HepG2 (cell line): ENCODE data around the gene NPAS2. TPM values are rescaled to one million over a fixed set of nuclear protein-coding genes. Genes with fewer than 3 reads are reported as not detected.

ENCODE experiments used
- AKAP8 ChIP-seq: sonication (generic); formaldehyde crosslinking; IDR thresholded peaks from 2 replicates; pipeline ENCODE4 v1.5.1; 2020; ENCODE audit warnings: mild to moderate bottlenecking, missing genetic modification reagents
- ARNT2 ChIP-seq: sonication (generic); formaldehyde crosslinking; IDR thresholded peaks from 2 replicates; pipeline ENCODE4 v1.8.0; 2022; ENCODE audit warnings: mild to moderate bottlenecking, low read depth, missing genetic modification reagents, moderate library complexity
- BORCS8-MEF2B ChIP-seq: sonication (generic); formaldehyde crosslinking; IDR thresholded peaks from 2 replicates; pipeline ENCODE4 v1.8.0; 2022; ENCODE audit warnings: mild to moderate bottlenecking, missing genetic modification reagents
- CC2D1A ChIP-seq: sonication (generic); formaldehyde crosslinking; IDR thresholded peaks from 2 replicates; pipeline ENCODE4 v1.8.1; 2023; ENCODE audit warnings: mild to moderate bottlenecking, missing genetic modification reagents
- KDM4B ChIP-seq: sonication (generic); formaldehyde crosslinking; IDR thresholded peaks from 2 replicates; pipeline ENCODE4 v1.4.0; 2020; ENCODE audit warnings: missing genetic modification reagents
- MED8 ChIP-seq: sonication (generic); formaldehyde crosslinking; IDR thresholded peaks from 2 replicates; pipeline ENCODE4 v1.8.1; 2023; ENCODE audit warnings: mild to moderate bottlenecking, missing genetic modification reagents; ENCODE audit not compliant: insufficient replicate concordance
- NCOA2 ChIP-seq: sonication (generic); formaldehyde crosslinking; IDR thresholded peaks from 2 replicates; pipeline ENCODE4 v1.8.0; 2022; ENCODE audit warnings: inconsistent platforms
- RELA ChIP-seq: sonication (generic); formaldehyde crosslinking; IDR thresholded peaks from 2 replicates; pipeline ENCODE4 v1.4.0; 2020; ENCODE audit warnings: missing genetic modification reagents
- RFXANK ChIP-seq: IDR thresholded peaks from 2 replicates; pipeline ENCODE4 v1.6.1; 2016
- SNAPC2 ChIP-seq: sonication (generic); formaldehyde crosslinking; IDR thresholded peaks from 2 replicates; pipeline ENCODE4 v1.8.1; 2022; ENCODE audit warnings: mild to moderate bottlenecking, missing genetic modification reagents
- TARDBP ChIP-seq: sonication (generic); formaldehyde crosslinking; IDR thresholded peaks from 2 replicates; pipeline ENCODE4 v1.8.0; 2022; ENCODE audit warnings: mild to moderate bottlenecking, missing genetic modification reagents
- TSC22D2 ChIP-seq: sonication (generic); formaldehyde crosslinking; IDR thresholded peaks from 2 replicates; pipeline ENCODE4 v1.5.1; 2020; ENCODE audit warnings: missing genetic modification reagents, mild to moderate bottlenecking, borderline replicate concordance
- ZNF230 ChIP-seq: sonication (generic); formaldehyde crosslinking; IDR thresholded peaks from 2 replicates; pipeline ENCODE4 v1.4.0; 2020; ENCODE audit warnings: mild to moderate bottlenecking, missing genetic modification reagents
- ZNF547 ChIP-seq: sonication (generic); formaldehyde crosslinking; IDR thresholded peaks from 2 replicates; pipeline ENCODE4 v1.5.1; 2020; ENCODE audit warnings: mild to moderate bottlenecking, missing genetic modification reagents
- ZNF556 ChIP-seq: sonication (generic); formaldehyde crosslinking; IDR thresholded peaks from 2 replicates; pipeline ENCODE4 v1.4.0; 2020; ENCODE audit warnings: mild to moderate bottlenecking, missing genetic modification reagents, borderline replicate concordance
- ZNF768 ChIP-seq: sonication (generic); formaldehyde crosslinking; IDR thresholded peaks from 2 replicates; pipeline ENCODE4 v1.4.0; 2020; ENCODE audit warnings: missing genetic modification reagents
- polyA plus RNA-seq, 8 experiments: library from polyadenylated mRNA; depleted of rRNA in 3 of 8; stranded (reverse) in 7 of 8; unstranded in 1 of 8; fragments of >200 nt; fragmentation: Illumina TruSeq in 4 of 8; extraction: Trizol in 4 of 8; gene quantifications; 2 replicates each; pipeline versions ENCODE4 v1.2.1 to v1.2.3, GENCODE V29; 2011 to 2016; ENCODE audit warnings: low read depth in 4 of 8, missing spikeins in 1 of 8, mixed read lengths in 1 of 8; ENCODE audit not compliant: insufficient read depth in 1 of 8
- total RNA-seq, 5 experiments: library from RNA; depleted of rRNA; stranded (reverse); fragments of >200 nt; fragmentation: Illumina TruSeq; extraction: Trizol; gene quantifications; 2 replicates each; pipeline ENCODE4 v1.2.3, GENCODE V29; 2016; ENCODE audit warnings: low read depth in 1 of 5
- TF ChIP-seq, protein P1 (sequence below): sonication (generic); formaldehyde crosslinking; IDR thresholded peaks from 2 replicates; pipeline ENCODE4 v1.5.0; 2020; ENCODE audit warnings: mild to moderate bottlenecking, missing genetic modification reagents
- TF ChIP-seq, protein P2 (sequence below): sonication (generic); formaldehyde crosslinking; IDR thresholded peaks from 2 replicates; pipeline ENCODE4 v1.5.1; 2020; ENCODE audit warnings: mild to moderate bottlenecking, missing genetic modification reagents, moderate library complexity
- TF ChIP-seq, protein P3 (sequence below): sonication (generic); formaldehyde crosslinking; IDR thresholded peaks from 2 replicates; pipeline ENCODE4 v1.5.0; 2020; ENCODE audit warnings: missing genetic modification reagents, mild to moderate bottlenecking, borderline replicate concordance
- TF ChIP-seq, protein P4 (sequence below): sonication (generic); formaldehyde crosslinking; conservative IDR thresholded peaks from 2 replicates; pipeline ENCODE4 v1.4.0; 2020; ENCODE audit warnings: mild to moderate bottlenecking, missing genetic modification reagents, moderate library complexity

The NPAS2 gene
- total and polyA plus RNA-seq, 2 of the 13 experiments (the other 11 are each of a cell fraction or from before 2014, with no cell fraction given), result 14.8 to 37.5 TPM

DNA sequence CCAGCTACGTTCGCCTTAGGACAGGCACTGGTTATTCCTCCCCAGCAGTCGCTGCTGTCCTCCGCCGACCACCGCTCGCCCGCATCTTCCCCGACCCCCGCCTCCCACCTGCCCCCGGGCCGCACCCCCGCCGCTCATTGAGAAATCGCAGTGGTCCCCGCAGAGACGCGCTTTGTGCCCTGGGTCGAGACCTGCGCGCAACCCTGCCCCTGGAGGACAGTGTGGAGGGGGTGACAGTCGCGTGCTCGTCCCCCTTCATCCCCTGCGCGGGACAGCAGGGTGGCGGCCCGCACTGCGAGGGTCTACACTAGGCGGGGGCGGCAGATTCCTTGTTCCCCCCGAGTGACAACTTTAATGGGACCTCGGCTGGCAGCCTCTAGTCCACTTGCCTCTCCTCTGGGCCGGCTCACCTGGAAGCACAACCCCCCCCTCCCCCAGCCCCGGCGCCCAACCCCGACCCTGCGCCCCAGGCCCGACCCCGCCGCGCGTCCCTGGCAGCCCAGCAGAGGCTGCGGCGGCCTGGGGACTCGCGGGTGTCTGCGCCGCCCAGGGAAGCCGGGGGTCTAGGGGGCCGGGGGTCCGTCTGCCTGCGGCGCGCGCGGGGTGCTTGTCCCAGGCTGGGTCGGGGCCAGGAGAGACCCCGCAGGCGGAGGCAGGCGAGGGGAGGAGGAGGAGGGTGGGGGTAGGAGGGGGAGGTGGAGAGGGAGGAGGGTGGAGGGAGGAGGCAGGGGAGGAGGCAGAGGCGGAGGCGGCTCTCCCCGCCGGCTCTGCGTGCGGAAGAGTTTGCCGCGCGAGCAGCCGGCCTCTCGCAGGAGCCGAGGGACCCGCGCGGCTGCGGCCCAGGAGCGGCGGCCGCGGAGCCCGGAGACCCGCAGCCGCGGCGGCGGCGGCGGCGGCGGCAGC lies at the start of gene NPAS2 (continued):
- TF ChIP-seq, protein P1, sequence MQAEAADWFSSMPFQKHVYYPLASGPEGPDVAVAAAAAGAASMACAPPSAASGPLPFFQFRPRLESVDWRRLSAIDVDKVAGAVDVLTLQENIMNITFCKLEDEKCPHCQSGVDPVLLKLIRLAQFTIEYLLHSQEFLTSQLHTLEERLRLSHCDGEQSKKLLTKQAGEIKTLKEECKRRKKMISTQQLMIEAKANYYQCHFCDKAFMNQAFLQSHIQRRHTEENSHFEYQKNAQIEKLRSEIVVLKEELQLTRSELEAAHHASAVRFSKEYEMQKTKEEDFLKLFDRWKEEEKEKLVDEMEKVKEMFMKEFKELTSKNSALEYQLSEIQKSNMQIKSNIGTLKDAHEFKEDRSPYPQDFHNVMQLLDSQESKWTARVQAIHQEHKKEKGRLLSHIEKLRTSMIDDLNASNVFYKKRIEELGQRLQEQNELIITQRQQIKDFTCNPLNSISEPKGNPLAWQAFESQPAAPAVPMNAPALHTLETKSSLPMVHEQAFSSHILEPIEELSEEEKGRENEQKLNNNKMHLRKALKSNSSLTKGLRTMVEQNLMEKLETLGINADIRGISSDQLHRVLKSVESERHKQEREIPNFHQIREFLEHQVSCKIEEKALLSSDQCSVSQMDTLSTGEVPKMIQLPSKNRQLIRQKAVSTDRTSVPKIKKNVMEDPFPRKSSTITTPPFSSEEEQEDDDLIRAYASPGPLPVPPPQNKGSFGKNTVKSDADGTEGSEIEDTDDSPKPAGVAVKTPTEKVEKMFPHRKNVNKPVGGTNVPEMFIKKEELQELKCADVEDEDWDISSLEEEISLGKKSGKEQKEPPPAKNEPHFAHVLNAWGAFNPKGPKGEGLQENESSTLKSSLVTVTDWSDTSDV, result no peak
- TF ChIP-seq, protein P2, sequence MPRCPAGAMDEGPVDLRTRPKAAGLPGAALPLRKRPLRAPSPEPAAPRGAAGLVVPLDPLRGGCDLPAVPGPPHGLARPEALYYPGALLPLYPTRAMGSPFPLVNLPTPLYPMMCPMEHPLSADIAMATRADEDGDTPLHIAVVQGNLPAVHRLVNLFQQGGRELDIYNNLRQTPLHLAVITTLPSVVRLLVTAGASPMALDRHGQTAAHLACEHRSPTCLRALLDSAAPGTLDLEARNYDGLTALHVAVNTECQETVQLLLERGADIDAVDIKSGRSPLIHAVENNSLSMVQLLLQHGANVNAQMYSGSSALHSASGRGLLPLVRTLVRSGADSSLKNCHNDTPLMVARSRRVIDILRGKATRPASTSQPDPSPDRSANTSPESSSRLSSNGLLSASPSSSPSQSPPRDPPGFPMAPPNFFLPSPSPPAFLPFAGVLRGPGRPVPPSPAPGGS (CRISPR knock-in tag), result no peak
- no peak for TF ChIP-seq CC2D1A (CRISPR knock-in tag)
- TF ChIP-seq ARNT2, result no peak
- peak; percentile 41; the same call in 1 of the 2 replicates for TF ChIP-seq TSC22D2 (CRISPR knock-in tag)
- TF ChIP-seq, protein P3, sequence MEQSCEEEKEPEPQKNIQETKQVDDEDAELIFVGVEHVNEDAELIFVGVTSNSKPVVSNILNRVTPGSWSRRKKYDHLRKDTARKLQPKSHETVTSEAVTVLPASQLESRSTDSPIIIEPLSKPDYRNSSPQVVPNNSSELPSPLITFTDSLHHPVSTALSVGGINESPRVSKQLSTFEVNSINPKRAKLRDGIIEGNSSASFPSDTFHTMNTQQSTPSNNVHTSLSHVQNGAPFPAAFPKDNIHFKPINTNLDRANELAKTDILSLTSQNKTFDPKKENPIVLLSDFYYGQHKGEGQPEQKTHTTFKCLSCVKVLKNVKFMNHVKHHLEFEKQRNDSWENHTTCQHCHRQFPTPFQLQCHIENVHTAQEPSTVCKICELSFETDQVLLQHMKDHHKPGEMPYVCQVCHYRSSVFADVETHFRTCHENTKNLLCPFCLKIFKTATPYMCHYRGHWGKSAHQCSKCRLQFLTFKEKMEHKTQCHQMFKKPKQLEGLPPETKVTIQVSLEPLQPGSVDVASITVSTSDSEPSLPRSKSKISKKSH (CRISPR knock-in tag), result no peak
- no peak for TF ChIP-seq ZNF556 (CRISPR knock-in tag)
- peak; percentile 44; the same call in 1 of the 2 replicates for TF ChIP-seq ZNF768 (CRISPR knock-in tag)
- 0 out of 2 replicates have a peak, but pooled peaks have one; percentile 6 for TF ChIP-seq ZNF230 (CRISPR knock-in tag)
- TF ChIP-seq BORCS8-MEF2B (CRISPR knock-in tag), result peak; percentile 2; the same call in 1 of the 2 replicates
- TF ChIP-seq NCOA2 (CRISPR knock-in tag), result no peak
- peak; percentile 76 for TF ChIP-seq SNAPC2 (CRISPR knock-in tag)
- TF ChIP-seq AKAP8 (CRISPR knock-in tag), result no peak
- TF ChIP-seq, protein P4, sequence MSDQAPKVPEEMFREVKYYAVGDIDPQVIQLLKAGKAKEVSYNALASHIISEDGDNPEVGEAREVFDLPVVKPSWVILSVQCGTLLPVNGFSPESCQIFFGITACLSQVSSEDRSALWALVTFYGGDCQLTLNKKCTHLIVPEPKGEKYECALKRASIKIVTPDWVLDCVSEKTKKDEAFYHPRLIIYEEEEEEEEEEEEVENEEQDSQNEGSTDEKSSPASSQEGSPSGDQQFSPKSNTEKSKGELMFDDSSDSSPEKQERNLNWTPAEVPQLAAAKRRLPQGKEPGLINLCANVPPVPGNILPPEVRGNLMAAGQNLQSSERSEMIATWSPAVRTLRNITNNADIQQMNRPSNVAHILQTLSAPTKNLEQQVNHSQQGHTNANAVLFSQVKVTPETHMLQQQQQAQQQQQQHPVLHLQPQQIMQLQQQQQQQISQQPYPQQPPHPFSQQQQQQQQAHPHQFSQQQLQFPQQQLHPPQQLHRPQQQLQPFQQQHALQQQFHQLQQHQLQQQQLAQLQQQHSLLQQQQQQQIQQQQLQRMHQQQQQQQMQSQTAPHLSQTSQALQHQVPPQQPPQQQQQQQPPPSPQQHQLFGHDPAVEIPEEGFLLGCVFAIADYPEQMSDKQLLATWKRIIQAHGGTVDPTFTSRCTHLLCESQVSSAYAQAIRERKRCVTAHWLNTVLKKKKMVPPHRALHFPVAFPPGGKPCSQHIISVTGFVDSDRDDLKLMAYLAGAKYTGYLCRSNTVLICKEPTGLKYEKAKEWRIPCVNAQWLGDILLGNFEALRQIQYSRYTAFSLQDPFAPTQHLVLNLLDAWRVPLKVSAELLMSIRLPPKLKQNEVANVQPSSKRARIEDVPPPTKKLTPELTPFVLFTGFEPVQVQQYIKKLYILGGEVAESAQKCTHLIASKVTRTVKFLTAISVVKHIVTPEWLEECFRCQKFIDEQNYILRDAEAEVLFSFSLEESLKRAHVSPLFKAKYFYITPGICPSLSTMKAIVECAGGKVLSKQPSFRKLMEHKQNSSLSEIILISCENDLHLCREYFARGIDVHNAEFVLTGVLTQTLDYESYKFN (CRISPR knock-in tag), result no peak
- no peak for TF ChIP-seq KDM4B (CRISPR knock-in tag)
- peak; percentile 14; the same call in 1 of the 2 replicates for TF ChIP-seq ZNF547 (CRISPR knock-in tag)
- TF ChIP-seq MED8 (CRISPR knock-in tag), result no peak
- no peak for TF ChIP-seq RFXANK (CRISPR knock-in tag)
- no peak for TF ChIP-seq RELA (CRISPR knock-in tag)
- TF ChIP-seq TARDBP (CRISPR knock-in tag), result no peak; the same call in 1 of the 2 replicates
